ENCODE data around the gene TECTA. TPM values are rescaled to one million over a fixed set of nuclear protein-coding genes. Genes with fewer than 3 reads are reported as not detected.

Gene TECTA
- total RNA-seq, 1 donor from 2014 or later = 2.0 TPM

DNA sequence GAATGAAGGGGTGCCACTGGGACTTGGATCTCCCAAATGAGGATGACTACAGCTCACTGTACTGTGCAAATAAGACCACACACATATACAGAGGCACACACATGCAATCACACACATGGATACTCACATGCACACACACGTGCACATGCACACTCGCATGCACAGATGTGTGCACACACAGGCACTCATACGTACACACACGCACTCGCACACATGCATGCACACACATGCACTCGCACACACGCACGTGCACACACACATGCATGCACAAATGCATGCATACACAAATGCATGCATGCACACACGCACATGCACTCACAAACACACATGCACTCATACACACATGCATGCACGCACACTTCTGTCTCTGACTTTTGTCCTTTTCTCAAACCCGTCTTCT, 36.0 kb downstream of the TECTA start:
- no peak for DNase-seq (ENCODE audit: low spot score, unreplicated experiment)
- no peaks in the 10 kb centered on the region for H3K27me3 Mint-ChIP-seq
- no peaks in the 10 kb centered on the region for H3K4me1 Mint-ChIP-seq (ENCODE audit: low read depth)
- TF ChIP-seq, protein P1, sequence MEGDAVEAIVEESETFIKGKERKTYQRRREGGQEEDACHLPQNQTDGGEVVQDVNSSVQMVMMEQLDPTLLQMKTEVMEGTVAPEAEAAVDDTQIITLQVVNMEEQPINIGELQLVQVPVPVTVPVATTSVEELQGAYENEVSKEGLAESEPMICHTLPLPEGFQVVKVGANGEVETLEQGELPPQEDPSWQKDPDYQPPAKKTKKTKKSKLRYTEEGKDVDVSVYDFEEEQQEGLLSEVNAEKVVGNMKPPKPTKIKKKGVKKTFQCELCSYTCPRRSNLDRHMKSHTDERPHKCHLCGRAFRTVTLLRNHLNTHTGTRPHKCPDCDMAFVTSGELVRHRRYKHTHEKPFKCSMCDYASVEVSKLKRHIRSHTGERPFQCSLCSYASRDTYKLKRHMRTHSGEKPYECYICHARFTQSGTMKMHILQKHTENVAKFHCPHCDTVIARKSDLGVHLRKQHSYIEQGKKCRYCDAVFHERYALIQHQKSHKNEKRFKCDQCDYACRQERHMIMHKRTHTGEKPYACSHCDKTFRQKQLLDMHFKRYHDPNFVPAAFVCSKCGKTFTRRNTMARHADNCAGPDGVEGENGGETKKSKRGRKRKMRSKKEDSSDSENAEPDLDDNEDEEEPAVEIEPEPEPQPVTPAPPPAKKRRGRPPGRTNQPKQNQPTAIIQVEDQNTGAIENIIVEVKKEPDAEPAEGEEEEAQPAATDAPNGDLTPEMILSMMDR (IDR thresholded peaks at IDR 0.05; ENCODE audit: unreplicated experiment) = no peak
- H3K36me3 Mint-ChIP-seq (ENCODE audit: insufficient read depth) = peaks cover 1% of the 10 kb centered on the region
- no peaks in the 10 kb centered on the region for H3K9me3 Mint-ChIP-seq (ENCODE audit: low read depth)
- no peak overlapping the region for H3K27ac Mint-ChIP-seq
- H3K4me3 Mint-ChIP-seq (ENCODE audit: low read depth) = no peak overlapping the region

DNA sequence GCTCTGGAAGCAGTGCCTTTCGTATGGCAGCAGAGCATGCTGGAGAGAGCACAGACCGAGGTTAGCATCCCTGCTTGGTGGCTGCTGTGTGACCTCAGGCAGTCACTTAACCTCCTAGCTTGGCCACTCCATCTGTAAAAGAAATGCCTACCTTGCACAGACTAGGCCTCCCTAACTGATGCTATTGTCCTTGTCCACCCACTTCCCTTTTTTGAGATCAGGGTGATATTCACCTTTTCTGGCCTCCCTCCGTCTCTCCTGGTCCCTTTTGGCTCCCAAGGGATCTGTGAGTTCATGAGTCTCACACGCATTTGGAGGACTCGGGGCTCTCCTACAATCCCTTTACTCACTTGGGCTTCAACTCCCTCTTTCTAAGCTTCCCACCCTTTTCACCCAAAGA, 37.2 kb downstream of the TECTA start:
- peaks cover 1% of the 10 kb centered on the region for H3K36me3 Mint-ChIP-seq (ENCODE audit: insufficient read depth)
- peaks cover 3% of the 10 kb centered on the region for H3K27me3 Mint-ChIP-seq
- H3K4me3 Mint-ChIP-seq (ENCODE audit: low read depth) = no peak overlapping the region
- no peak for DNase-seq (ENCODE audit: low spot score, unreplicated experiment)
- no peaks in the 10 kb centered on the region for H3K9me3 Mint-ChIP-seq (ENCODE audit: low read depth)
- H3K4me1 Mint-ChIP-seq (ENCODE audit: low read depth) = no peaks in the 10 kb centered on the region
- no peak overlapping the region for H3K27ac Mint-ChIP-seq
- TF ChIP-seq, protein P1 (IDR thresholded peaks at IDR 0.05; ENCODE audit: unreplicated experiment) = no peak

DNA sequence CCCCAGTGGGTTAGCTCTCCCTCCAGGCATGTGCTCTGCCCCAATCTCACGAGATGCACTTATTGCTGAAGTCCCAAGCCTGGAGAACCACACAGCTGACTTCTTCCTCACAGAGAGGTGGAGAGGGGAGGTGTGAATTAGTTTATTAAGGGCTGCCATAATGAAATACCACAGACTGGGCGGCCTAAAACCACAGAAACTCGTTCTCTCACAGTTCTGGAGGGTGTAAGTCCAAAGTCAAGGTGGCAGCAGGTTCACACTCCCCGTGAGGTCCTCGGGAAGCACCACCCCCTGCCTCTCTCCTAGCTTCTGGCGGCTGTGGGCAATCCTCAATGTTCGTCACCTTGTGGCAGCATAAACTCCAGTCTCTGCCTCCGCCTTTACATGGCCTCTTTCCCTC, 39.3 kb downstream of the TECTA start:
- DNase-seq (ENCODE audit: low spot score, unreplicated experiment) = no peak
- H3K9me3 Mint-ChIP-seq (ENCODE audit: low read depth) = no peaks in the 10 kb centered on the region
- H3K27me3 Mint-ChIP-seq = peaks cover 3% of the 10 kb centered on the region
- TF ChIP-seq, protein P1 (IDR thresholded peaks at IDR 0.05; ENCODE audit: unreplicated experiment) = no peak
- H3K4me1 Mint-ChIP-seq (ENCODE audit: low read depth) = peaks cover 2% of the 10 kb centered on the region
- no peak overlapping the region for H3K4me3 Mint-ChIP-seq (ENCODE audit: low read depth)
- no peaks in the 10 kb centered on the region for H3K36me3 Mint-ChIP-seq (ENCODE audit: insufficient read depth)
- no peak overlapping the region for H3K27ac Mint-ChIP-seq

DNA sequence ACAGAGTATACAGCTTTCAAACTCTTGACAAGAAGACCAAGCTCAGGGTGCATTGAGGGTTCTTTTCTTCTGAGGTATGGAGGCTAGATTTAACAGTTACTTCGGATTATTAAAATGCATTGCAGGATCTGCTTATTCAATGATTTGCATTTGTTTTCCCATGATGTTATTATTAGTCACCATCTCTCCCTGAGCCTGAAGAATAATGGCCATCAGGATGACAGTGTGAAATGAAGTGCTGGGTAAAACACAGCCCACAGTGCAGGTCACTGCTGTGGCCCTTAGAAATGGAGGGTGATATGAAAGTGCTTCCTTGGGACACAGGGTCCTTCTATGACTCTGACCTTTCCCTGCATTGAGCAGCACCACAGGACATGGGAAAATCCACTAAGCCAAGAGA, 40.0 kb downstream of the TECTA start:
- no peak for DNase-seq (ENCODE audit: low spot score, unreplicated experiment)
- no peaks in the 10 kb centered on the region for H3K9me3 Mint-ChIP-seq (ENCODE audit: low read depth)
- peaks cover 2% of the 10 kb centered on the region for H3K4me1 Mint-ChIP-seq (ENCODE audit: low read depth)
- H3K27ac Mint-ChIP-seq = no peak overlapping the region
- no peaks in the 10 kb centered on the region for H3K36me3 Mint-ChIP-seq (ENCODE audit: insufficient read depth)
- TF ChIP-seq, protein P1 (IDR thresholded peaks at IDR 0.05; ENCODE audit: unreplicated experiment) = no peak
- peaks cover 3% of the 10 kb centered on the region for H3K27me3 Mint-ChIP-seq
- no peak overlapping the region for H3K4me3 Mint-ChIP-seq (ENCODE audit: low read depth)

DNA sequence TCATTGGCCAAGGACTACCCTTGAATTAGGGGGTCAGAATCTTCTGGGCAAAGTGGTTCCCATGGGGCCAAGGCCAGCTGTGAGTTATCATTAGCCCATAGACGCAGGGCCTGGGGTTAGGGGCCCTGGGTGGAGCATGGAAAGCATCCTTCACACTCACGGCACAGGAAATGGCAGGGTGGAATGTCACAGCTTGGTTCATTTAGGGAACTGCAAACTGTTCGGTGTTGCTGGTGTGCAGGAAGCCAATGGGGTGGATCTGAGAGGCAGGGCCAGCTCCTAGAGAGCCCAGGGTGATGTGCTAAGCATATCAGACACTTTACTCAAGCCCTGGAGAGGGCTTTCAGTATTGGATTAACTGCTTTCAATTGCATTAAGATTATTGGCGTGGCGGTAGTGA, 42.9 kb downstream of the TECTA start:
- no peaks in the 10 kb centered on the region for H3K9me3 Mint-ChIP-seq (ENCODE audit: low read depth)
- H3K4me3 Mint-ChIP-seq (ENCODE audit: low read depth) = no peak overlapping the region
- DNase-seq (ENCODE audit: low spot score, unreplicated experiment) = no peak
- peaks cover 2% of the 10 kb centered on the region for H3K4me1 Mint-ChIP-seq (ENCODE audit: low read depth)
- no peaks in the 10 kb centered on the region for H3K36me3 Mint-ChIP-seq (ENCODE audit: insufficient read depth)
- TF ChIP-seq, protein P1 (IDR thresholded peaks at IDR 0.05; ENCODE audit: unreplicated experiment) = no peak
- H3K27me3 Mint-ChIP-seq = peaks cover 3% of the 10 kb centered on the region
- no peak overlapping the region for H3K27ac Mint-ChIP-seq

All from progenitor cell of endocrine pancreas (in vitro differentiated cells).